Stimulated activated CD4-positive, alpha-beta T cell treated with anti-CD3 and anti-CD28 coated beads, Interleukin-12 subunit alpha, Interleukin-12 subunit beta, amount 100 ng/mL, for 48 hours (primary cell): ENCODE measurements around the gene RHAG.
"Not testable (repeated sequence)": the region's sequence is repeated elsewhere in the genome, so short reads cannot be mapped to it uniquely, and the experiment has no call there.

Experiments
- DNase-seq, 3 donors: peaks; one replicate each; pipeline ENCODE4 v3.0.0-alpha.2; 2020; ENCODE audit warnings: low read depth in 2 of 3, low spot score in 1 of 3

The RHAG gene

DNA sequence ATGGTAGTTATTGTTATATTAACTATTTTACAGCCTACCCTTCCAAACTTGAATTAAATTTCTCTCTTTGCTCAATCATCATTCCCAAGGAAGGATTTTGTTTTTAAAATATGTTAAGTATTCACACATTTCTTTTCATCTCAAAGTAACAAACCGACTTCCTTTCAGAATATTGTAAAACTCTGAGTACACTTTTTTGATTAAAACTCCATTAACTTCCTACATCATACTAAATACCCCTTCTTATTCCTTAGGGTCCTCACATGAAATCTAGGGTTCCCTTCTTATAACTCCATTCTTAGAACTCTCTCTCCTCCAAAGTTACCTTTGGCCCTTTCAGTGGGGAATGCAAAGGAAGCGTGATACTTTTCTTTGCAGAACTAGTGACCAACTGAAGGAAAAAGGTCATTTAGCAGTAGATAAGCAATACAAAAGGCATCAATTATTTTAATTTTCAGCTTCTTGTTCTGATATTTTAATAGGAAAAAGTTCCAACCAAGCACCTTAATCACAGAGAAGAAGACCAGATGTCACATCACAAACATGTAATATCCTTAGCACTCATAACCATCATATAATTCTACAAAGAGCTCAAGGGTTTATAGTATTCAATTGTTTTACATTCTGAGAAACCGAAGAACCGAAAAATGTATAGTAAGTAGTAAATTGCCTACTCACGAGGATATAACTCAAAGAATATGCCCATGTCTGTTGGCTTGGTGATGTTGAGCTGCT, 494 bp downstream of the RHAG start:
- no peak for DNase-seq

DNA sequence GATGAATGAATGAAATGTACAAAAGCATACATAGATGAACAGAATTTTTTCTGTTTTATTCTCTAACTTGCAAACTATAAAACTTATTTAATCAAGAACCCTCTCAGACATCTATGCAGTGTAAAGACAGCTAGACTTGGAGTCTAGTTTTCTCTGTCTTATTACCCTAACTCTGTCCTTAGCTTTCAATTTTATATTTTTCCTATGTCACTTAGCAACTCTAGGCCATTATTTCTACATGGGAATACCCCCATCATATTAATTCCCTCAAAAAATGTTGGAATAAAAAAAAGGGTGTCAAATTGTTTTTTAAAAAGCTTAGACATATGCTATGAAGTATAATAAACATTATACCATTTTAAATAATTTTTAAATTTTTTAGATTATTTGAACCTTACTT, 1.2 kb downstream of the RHAG start:
- DNase-seq, result no peak

DNA sequence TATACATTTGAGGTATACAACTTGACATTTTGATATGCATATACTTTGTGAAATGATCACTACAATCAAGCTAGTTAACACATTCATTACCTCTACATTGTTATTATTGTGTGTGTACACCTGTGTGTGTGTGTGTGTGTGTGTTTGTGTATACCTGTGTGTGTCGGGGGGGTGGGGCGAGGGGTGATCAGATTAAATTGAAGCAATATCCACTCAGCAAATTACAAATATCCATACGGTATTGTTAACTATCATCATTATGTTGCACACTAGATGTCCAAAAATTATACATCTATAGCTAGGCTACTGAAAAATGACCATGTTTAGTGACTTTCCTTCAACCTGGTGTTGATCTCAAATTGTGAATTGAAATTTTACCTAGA, 1.8 kb downstream of the RHAG start:
- no peak for DNase-seq

DNA sequence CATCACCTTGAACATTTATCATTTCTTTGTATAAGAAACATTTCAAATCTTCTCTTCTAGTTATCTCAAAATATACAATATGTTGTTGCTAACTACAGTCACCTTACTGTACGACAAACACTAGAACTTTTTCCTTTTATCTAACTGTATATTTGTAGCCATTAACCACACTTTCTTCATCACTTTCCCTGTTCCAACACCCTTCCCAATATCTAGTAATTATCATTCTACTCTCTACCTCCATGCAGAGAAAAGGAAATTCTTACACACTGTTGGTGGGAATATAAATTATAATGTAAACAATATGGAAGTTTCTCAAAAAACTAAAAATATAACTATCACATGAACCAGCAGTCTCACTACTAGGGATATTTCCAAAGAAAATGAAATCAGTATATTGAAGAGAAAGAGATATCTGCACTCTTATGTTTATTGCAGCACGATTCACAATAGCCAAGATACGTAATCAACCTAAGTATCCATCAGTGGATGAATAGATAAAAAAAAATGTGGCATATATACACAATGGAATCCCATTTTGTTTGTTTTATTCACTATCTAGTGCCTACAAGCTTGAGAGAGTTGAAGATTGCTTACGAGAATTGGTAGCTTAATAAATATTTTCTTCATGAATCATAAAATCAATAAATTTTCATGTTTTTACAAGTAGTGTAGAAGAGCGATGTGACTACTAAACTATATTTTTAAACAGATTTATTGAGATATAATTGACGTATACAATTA, 2.4 kb downstream of the RHAG start:
- DNase-seq, result no peak

DNA sequence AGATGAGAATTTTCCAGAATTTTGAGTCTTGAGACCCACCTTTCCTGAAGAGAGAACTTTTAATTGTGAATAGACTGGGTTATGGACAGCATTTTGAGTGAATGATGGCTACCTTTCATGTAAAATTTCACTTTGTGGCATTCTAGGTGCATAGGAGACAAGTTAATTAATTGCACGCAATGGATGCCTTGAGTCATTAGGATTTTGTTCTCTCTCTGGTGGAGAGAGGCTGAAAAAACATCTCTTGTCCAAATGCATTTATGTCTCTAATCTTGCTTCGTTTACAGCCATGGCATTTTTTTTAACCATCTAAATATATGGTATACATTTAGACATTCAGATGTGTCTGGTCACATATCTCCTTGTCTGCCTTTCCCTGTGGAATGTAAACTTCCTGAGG, 3.1 kb downstream of the RHAG start:
- no peak for DNase-seq

DNA sequence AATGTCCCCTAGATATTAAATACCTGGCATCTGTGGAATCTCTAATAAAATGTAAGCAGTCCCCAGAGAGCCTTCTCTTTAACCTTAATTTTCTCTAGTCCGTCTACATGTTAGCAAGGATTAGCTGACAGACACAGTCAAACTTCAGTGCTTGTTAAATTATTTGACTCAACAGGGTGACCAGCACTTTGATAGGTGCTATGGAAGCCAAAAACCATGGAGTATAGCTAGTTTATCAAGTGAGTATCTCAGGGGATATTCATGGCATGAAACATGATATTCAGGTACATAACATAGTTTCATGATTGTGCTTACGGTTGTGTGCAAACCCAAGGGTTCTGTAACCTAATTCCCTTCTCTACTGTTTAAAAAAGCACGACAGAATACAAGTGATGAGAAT, 3.9 kb downstream of the RHAG start:
- no peak for DNase-seq

DNA sequence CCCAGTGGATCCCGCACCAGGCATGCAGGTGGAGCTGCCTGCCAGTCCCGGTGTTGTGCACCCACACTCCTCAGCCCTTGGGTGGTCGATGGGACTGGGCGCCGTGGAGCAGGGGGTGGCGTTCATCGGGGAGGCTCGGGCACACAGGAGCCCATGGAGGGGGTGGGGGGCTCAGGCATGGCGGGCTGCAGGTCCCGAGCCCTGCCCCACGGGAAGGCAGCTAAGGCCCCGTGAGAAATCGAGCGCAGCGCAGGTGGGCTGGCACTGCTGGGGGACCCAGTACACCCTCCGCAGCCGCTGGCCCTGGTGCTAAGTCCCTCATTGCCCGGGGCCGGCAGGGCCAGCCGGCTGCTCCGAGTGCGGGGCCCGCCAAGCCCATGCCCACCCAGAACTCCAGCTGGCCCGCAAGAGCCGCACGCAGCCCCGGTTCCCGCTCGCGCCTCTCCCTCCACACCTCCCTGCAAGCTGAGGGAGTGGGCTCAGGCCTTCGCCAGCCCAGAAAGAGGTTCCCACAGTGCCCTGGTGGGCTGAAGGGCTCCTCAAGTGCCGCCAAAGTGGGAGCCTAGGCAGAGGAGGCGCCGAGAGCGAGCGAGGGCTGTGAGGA, 7.1 kb downstream of the RHAG start:
- DNase-seq, result not testable (repeated sequence)

DNA sequence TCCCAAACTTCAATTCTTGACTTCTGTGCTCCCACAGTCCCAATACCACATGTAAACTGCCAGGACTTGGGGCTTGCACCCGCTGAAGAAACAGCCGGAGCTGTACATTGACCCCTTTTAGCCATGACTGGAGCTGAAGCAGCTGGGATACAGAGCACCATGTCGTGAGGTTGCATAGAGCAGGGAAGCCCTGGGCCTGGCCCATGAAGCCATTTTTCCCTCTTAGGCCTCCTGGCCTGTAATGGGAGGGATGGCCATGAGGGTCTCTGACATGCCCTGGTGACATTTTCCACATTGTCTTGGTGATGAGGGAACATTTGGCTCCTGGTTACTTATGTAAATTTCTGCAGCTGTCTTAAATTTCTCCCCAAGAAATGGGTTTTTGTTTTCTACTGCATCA, 9.8 kb downstream of the RHAG start:
- no peak for DNase-seq

DNA sequence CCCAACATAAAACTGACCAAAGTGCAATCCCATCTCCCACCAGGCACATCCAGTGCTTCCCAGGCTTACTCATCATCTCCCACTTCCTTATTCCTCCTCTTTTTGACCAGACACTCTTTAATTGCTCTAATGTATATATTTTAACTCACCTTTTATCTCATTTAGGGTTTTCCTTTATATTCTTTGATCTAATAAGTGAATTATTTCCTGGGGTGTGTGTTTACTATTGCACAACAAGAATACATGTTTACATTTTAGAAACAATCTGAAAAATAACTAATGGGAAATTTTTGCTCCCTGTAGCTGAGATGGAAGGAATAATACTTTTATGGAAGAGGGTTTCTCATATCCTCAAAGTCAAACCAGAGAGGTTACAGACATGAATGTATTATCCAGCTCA, 18.4 kb downstream of the RHAG start:
- no peak for DNase-seq

DNA sequence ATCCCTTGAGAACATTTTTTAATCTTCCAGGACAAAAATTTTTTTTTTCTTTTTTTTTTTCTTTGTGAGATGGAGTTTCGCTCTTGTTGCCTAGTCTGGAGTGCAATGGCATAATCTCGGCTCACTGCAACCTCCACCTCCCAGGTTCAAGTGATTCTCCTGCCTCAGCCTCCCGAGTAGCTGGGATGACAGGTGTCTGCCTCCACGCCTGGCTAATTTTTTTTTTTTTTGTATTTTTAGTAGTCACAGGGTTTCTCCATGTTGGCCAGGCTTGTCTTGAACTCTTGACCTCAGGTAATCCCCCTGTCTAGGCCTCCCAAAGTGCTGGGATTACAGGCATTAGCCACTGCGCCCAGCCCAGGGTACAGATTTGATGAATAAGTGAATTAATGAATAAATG, 22.5 kb downstream of the RHAG start:
- DNase-seq, result not testable (repeated sequence)

DNA sequence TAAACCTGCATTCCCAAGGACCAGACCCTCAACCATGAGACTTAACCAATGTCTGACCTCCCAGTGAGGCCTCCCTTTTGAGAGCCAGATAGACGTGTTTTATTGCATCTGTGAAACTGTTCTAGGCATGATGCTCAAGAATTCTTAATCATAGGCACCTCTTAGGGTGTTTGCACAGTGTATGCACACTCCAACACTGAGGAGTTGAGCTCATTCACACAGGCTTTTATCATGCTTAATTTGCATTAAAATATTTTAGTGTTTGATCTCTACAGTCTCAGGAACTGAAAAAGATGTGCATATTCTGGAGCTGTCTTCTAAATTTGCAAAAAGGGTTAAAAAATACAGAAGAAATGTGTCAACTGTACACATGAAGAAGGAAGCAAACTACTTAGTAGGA, 27.4 kb downstream of the RHAG start:
- no peak for DNase-seq

DNA sequence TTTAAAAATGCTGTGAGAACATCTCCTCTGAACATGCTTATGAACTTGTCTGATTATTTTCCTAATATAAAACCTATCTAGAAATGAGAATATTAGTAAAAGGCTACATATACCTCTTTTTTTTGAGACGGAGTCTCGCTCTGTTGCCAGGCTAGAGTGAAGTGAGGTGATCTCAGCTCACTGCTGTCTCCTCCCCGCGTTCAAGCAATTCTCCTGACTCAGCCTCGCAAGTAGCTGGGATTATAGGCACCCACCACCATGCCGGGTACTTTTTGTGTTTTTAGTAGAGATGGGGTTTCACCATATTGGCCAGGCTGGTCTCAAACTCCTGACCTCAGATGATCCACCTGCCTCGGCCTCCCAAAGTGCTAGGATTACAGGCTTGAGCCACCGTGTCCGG, 28.4 kb downstream of the RHAG start:
- not testable (repeated sequence) for DNase-seq

DNA sequence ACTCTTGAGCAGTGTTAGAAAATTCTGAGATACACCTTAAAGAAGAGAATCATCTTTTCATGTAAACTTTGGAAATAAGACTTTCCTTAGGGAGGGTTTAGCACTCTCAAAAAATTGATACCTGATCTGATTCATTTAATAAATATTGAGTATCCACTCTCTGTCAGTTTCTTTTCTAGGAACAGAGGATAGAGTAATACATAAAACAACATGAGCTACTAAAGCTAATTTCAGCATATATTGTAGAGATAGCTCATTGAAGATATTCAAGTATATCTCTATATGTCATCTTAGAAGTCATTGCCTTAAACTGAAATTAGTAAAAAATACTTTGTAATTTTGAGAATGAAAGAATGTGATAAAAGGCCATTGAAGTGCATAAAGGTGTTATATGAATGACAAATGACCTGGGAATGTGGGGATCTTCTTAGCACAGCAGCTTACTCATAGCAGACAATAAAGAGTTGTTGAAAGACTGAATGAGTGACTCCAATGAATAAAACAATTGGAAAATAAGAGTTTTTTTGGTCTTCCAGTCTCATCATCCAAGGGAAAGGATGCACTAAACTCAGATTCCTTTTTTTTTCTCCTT, 29.2 kb downstream of the RHAG start:
- no peak for DNase-seq

DNA sequence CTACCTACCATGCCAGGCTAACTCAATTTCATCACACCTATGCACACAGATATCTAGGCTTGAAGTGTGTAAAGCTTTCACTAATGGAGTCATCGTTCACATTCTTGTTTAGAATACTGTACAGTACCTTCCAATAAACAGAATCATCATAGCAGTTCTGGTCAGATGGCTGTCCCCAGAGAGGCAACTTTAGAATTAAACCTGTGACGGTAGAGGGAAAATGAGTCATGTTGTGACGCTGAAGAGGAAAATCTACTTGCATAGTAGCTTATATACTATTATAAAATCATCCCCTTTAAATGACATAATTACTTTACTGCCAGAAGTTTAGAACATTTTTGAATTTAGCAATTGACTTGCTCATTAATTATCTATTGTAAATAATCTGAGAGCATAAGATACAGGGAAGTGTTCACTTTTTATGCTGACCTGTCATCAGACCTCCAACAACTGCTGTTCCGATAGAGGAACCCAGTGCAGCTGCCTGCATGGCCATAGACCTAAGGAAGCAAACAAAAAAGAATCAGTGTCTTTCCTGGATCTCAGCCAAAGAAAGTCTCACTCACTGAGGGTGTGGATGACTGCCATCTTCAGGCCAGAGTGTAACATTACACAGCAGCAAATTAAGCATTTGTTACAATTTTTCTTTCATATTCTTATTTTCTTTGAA, 29.8 kb downstream of the RHAG start:
- DNase-seq, result peak in 1 of 3 donors; percentile 14

DNA sequence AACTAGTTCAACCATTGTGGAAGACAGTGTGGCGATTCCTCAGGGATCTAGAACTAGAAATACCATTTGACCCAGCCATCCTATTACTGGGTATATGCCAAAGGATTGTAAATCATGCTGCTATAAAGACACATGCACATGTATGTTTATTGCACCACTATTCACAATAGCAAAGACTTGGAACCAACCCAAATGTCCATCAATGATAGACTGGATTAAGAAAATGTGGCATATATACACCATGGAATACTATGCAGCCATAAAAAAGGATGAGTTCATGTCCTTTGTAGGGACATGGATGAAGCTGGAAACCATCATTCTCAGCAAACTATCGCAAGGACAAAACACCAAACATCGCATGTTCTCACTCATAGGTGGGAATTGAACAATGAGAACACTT, 32.6 kb downstream of the RHAG start:
- DNase-seq, result not testable (repeated sequence)

DNA sequence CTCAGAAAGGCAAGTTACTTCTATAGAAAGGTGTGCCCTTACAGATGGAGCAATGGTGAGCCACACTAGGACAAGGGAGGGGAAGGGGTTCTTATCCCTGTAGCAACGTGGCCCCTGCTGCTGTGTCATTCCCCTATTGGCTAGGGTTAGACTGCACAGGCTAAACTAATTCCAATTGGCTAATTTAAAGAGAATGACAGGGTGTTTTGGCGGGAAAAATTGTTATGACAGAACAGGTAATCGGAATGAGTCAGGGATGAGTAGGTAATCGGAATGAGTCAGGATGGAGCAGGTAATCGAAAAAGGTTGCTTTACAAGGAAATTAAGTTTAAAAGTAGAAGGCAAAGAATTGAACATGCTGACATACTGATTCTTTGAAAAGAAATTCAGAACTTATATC, 49.4 kb downstream of the RHAG start:
- not testable (repeated sequence) for DNase-seq

DNA sequence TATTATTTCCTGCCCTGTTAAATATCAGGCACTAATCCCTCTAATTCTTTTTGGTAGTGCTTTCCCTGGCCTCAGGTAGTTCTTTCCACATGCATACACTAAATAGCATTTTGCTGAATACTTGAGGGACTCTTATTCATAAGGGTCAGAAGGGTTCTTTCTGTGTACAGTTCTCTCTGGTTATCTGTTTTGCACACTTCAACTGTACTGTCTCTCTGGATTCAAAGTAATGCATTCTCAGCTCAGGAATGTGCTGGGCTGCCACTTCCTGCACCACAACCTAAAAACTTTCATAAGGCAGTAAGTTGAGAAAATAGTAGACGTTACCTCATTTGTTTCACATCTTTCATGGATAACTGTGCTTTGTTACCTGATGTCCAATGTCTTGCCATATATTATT, 54.1 kb downstream of the RHAG start:
- no peak for DNase-seq

DNA sequence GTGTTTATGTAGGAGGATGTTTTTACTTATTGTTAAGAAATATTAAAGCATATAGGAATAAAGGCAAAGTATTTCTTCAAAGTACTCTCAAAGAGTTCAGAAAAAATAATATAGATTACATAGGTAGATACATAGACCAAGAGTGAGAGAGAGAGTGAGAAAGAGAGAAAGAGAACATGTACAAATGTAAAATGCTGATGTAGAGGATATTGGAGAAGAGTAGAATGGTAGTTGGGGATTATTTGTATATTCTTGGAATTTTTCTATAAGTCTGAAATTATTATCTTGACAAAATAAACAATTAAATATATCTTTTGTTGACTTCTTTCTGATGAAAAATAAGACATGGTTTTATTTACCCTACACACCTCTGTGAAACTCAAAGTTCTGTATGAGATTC, 57.0 kb downstream of the RHAG start:
- no peak for DNase-seq

DNA sequence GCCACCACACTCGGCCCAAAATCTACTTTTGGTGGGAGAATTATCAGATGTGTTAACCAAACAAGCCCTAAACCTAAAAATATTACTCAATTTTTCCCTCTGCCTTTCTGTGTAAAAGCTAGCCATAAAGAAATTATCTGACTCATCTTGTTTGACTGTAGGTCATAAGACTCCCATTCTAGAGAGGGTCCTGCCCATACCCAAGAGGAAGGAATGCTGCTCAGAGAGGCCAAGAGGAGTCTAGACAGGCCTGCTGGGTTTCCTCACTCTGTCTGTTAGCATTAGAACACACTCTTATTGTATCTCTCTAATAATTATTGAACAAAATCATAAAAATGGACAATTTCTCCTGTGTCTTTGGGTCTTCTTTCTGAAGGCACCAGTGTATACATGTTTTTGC, 60.0 kb downstream of the RHAG start:
- no peak for DNase-seq

DNA sequence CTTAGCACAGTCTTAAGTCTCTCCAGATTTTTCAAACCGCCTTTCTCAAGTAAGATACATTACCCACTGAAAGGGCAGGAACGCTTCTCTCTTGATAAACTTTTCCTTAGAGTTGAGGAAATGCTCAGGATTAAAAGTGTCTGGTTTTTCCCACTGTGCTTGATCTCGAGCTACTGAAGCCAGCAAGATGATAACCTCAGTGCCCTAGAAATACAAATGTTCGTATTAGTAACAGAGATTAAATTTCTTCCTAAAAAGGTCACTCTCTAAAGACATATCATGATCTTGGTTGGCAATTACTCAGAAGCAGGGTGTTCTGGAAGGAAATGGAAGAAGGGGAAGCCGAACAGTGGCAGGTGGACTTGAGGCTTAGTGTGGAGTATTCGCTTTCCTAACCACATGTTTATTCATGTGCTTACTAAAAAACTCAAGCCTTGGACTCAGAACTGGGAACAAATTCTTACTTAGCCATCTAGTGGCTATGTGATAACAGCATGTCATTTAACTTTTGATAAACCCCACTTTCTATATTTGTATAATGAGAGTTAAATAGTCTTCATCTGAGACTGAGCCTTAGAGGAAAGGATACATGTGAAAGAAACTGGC, 66.1 kb downstream of the RHAG start:
- no peak for DNase-seq

DNA sequence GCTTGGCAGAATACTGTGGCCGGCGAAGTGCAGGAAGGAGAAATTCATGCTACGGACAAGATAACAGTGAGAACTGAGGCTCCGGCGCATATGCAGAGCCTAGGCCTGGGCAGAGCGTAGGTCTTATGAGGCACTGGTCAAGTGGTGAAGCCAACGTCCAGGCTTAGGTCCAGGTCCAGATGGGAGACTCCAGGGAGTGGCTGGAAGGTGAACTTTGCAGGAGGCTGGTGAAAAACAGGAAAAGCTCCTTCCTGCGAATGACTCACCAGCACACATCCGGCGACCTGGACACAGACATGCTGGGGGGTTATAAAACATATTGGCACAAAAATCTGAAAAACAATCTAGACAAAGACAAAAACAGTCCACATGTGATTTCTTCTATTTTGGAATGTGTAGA, 70.8 kb downstream of the RHAG start:
- no peak for DNase-seq
